Spleen (tissue), 11 donors: ENCODE measurements around the gene SLIT3. TPM values are rescaled to one million over a fixed set of nuclear protein-coding genes. Genes with fewer than 3 reads are reported as not detected.

Source experiments
- DNase-seq: peaks from one replicate; pipeline ENCODE4 v3.0.0-alpha.2; 2020
- H3K27ac ChIP-seq, 8 donors: fragments of 200-600 bp; sonication (generic) in 7 of 8; 1 replicate in 4 of 8; 2 replicates in 4 of 8; pipeline versions ENCODE4 v1.5.0 to v1.8.0; 2016 to 2021; ENCODE audit warnings: inconsistent platforms in 4 of 8, mild to moderate bottlenecking in 4 of 8, moderate library complexity in 1 of 8
- H3K27me3 ChIP-seq, 7 donors: fragments of 200-600 bp; sonication (generic) in 6 of 7; replicated peaks in 1 of 7; 1 replicate in 4 of 7; 2 replicates in 3 of 7; pipeline versions ENCODE4 v1.5.0 to v1.8.0; 2016 to 2021; ENCODE audit warnings: inconsistent platforms in 3 of 7, mild to moderate bottlenecking in 1 of 7
- H3K36me3 ChIP-seq, 6 donors: fragments of 200-600 bp; sonication (generic) in 5 of 6; 1 replicate in 4 of 6; 2 replicates in 2 of 6; pipeline versions ENCODE4 v1.5.0 to v1.8.0; 2016 to 2021; ENCODE audit warnings: inconsistent platforms in 2 of 6
- H3K4me1 ChIP-seq, 6 donors: fragments of 200-600 bp; sonication (generic) in 5 of 6; 1 replicate in 3 of 6; 2 replicates in 3 of 6; pipeline versions ENCODE4 v1.5.0 to v1.8.0; 2016 to 2021; ENCODE audit warnings: inconsistent platforms in 3 of 6
- H3K4me3 ChIP-seq, 8 donors: fragments of 200-600 bp; sonication (generic) in 7 of 8; 1 replicate in 4 of 8; 2 replicates in 4 of 8; pipeline versions ENCODE4 v1.5.0 to v1.8.0; 2016 to 2021; ENCODE audit warnings: inconsistent platforms in 4 of 8, mild to moderate bottlenecking in 4 of 8, moderate library complexity in 2 of 8
- H3K9me3 ChIP-seq, 8 donors: fragments of 200-600 bp; sonication (generic) in 7 of 8; 1 replicate in 4 of 8; 2 replicates in 4 of 8; pipeline versions ENCODE4 v1.5.0 to v1.8.0; 2016 to 2021; ENCODE audit warnings: inconsistent platforms in 4 of 8
- CTCF ChIP-seq, 11 experiments: fragments of 200-600 bp in 7 of 11; fragments of 450-650 bp in 4 of 11; sonication (generic) in 4 of 11; IDR thresholded peaks in 8 of 11; conservative IDR thresholded peaks in 3 of 11; 1 replicate in 7 of 11; 2 replicates in 4 of 11; pipeline versions ENCODE4 v1.4.0 to v1.8.0; 2016 to 2021; ENCODE audit warnings: antibody characterized with exemption in 11 of 11, inconsistent platforms in 4 of 11, mild to moderate bottlenecking in 1 of 11
- POLR2A ChIP-seq, 3 donors: fragments of 450-650 bp; IDR thresholded peaks; one replicate each; pipeline ENCODE4 v1.5.1; 2017; ENCODE audit warnings: antibody characterized with exemption in 3 of 3, mild to moderate bottlenecking in 1 of 3
- POLR2AphosphoS5 ChIP-seq, 3 donors: sonication (generic); formaldehyde crosslinking; IDR thresholded peaks; one replicate each; pipeline ENCODE4 v1.5.1; 2017; ENCODE audit warnings: antibody characterized with exemption in 3 of 3
- WGBS, 5 donors: extraction: QIAGEN DNeasy Blood & Tissue Kit in 3 of 5; methylation state at CpG; one replicate each; pipeline versions ENCODE4 v1.1.5 to v1.1.7; 2013 to 2018; 5-methylcytosine and 5-hydroxymethylcytosine counted together
- intact Hi-C: fragments of 100-400 bp; cut with DNase I; formaldehyde crosslinking; loops from one replicate; pipeline ENCODE4 v1.15.0; 2023; ENCODE audit warnings: low total_unique reads
- polyA plus RNA-seq, 3 donors: library from polyadenylated mRNA; stranded (reverse); fragments of 200-250 nt; gene quantifications; one replicate each; pipeline ENCODE4 v1.2.1, GENCODE V29; 2013
- total RNA-seq, 7 donors: library from RNA; depleted of rRNA in 3 of 7; stranded (reverse); fragments of >200 nt in 3 of 7; fragmentation: NEBNext Ultra II Directional in 4 of 7; extraction: Animal tissue kit (Norgen Biotek cat#: 25700) in 4 of 7; gene quantifications; one replicate each; pipeline versions ENCODE4 v1.1.0 to v1.2.1, GENCODE V29; 2016 to 2021
- donor health status: healthy with polysubstance abuse.
- donor health status: DM: no; HTN: no; CAD: no; lungs with moderate emphysema.
- donor health status: DM: no; HTN: no; CAD: no.
- donor health status: Bipolar disorder and iron deficiency.
- donor health status: healthy.
- donor health status: DM: no; HTN: no; CAD: no.
- donor health status: DM: yes; HTN: yes; CAD: no.

The SLIT3 gene
- total and polyA plus RNA-seq, 10 donors, result 0.33 to 54.0 (median 13.2) TPM

- H3K4me1 ChIP-seq, result no peaks in the 10 kb centered on the region
- intact Hi-C loops, result no loop called here
- H3K27ac ChIP-seq, result no peak overlapping the region
- 67 to 96% (median 72%) methylated on average over 2 of the region's 2 CpGs for WGBS, 5 donors
- peaks cover 0 to 4% (median 0%) of the 10 kb centered on the region in 7 donors for H3K27me3 ChIP-seq
- no peaks in the 10 kb centered on the region for H3K9me3 ChIP-seq
- TF ChIP-seq POLR2AphosphoS5 (IDR thresholded peaks at IDR 0.05) (no peak), CTCF (IDR thresholded peaks at IDR 0.05 in 8 of 11, conservative IDR thresholded peaks at IDR 0.05 in 3 of 11) (no peak), POLR2A (IDR thresholded peaks at IDR 0.05) (no peak)
- no peaks in the 10 kb centered on the region for H3K36me3 ChIP-seq
- no peak for DNase-seq
- no peak overlapping the region for H3K4me3 ChIP-seq
Observed at GRCh38 chr5:168792678-168793077, 508.3 kb downstream of the SLIT3 start.

GRCh38 chr5:168790671-168791250, 510.2 kb downstream of the SLIT3 start:
- 58 to 74% (median 64%) methylated on average over 13 of the region's 13 CpGs for WGBS, 5 donors

GRCh38 chr5:168790002-168790635, 510.8 kb downstream of the SLIT3 start:
- no peaks in the 10 kb centered on the region for H3K36me3 ChIP-seq
- WGBS, 5 donors, result 66 to 80% (median 72%) methylated on average over 5 of the region's 5 CpGs
- H3K4me1 ChIP-seq, result no peaks in the 10 kb centered on the region
- no peak overlapping the region for H3K27ac ChIP-seq
- H3K9me3 ChIP-seq, result no peaks in the 10 kb centered on the region
- no peak for TF ChIP-seq POLR2A (IDR thresholded peaks at IDR 0.05)
- TF ChIP-seq CTCF (IDR thresholded peaks at IDR 0.05 in 8 of 11, conservative IDR thresholded peaks at IDR 0.05 in 3 of 11), result no peak
- no peak for TF ChIP-seq POLR2AphosphoS5 (IDR thresholded peaks at IDR 0.05)
- intact Hi-C loops, result no loop called here
- no peak overlapping the region for H3K4me3 ChIP-seq
- DNase-seq, result no peak
- peaks cover 0 to 7% (median 0%) of the 10 kb centered on the region in 7 donors for H3K27me3 ChIP-seq

More at GRCh38 chr5:168790671-168791250, 510.2 kb downstream of the SLIT3 start:
- DNase-seq, result no peak
- Histone ChIP-seq H3K9me3 (no peaks in the 10 kb centered on the region), H3K27me3 (peaks cover 0 to 7% (median 0%) of the 10 kb centered on the region in 7 donors), H3K4me1 (no peaks in the 10 kb centered on the region), H3K36me3 (no peaks in the 10 kb centered on the region), H3K27ac (no peak overlapping the region), H3K4me3 (no peak overlapping the region)
- TF ChIP-seq CTCF (IDR thresholded peaks at IDR 0.05 in 8 of 11, conservative IDR thresholded peaks at IDR 0.05 in 3 of 11), result no peak
- TF ChIP-seq POLR2A (IDR thresholded peaks at IDR 0.05), result no peak
- TF ChIP-seq POLR2AphosphoS5 (IDR thresholded peaks at IDR 0.05), result no peak
- intact Hi-C loops, result no loop called here

GRCh38 chr5:168788786-168789185, 512.2 kb downstream of the SLIT3 start:
- H3K27ac ChIP-seq, result no peak overlapping the region
- no peaks in the 10 kb centered on the region for H3K36me3 ChIP-seq
- intact Hi-C loops, result no loop called here
- TF ChIP-seq CTCF (IDR thresholded peaks at IDR 0.05 in 8 of 11, conservative IDR thresholded peaks at IDR 0.05 in 3 of 11), result no peak
- TF ChIP-seq POLR2AphosphoS5 (IDR thresholded peaks at IDR 0.05), result no peak
- TF ChIP-seq POLR2A (IDR thresholded peaks at IDR 0.05), result no peak
- no peak overlapping the region for H3K4me3 ChIP-seq
- 79 to 87% (median 84%) methylated on average over 3 of the region's 3 CpGs for WGBS, 5 donors
- no peaks in the 10 kb centered on the region for H3K9me3 ChIP-seq
- H3K27me3 ChIP-seq, result peaks cover 0 to 7% (median 0%) of the 10 kb centered on the region in 7 donors
- no peak for DNase-seq
- no peaks in the 10 kb centered on the region for H3K4me1 ChIP-seq
